HEK293 (cell line): Measurements from ENCODE around the gene CHN2.

Source experiments
- CTCF ChIA-PET: fragments of 350-600 bp; formaldehyde crosslinking; extraction: SDS; loops from one replicate; lab custom pipeline; 2021; ENCODE audit warnings: antibody characterized with exemption; lab: Yijun Ruan, JAX
- POLR2A ChIA-PET: fragments of 300-600 bp; formaldehyde crosslinking; extraction: SDS; loops from one replicate; lab custom pipeline; 2020; ENCODE audit warnings: antibody characterized with exemption, inconsistent platforms; lab: Yijun Ruan, JAX
- H3K27ac ChIP-seq: fragments of 200-500 bp; sonication (Bioruptor generic); 2 replicates; pipeline ENCODE4 v1.5.1; 2014; ENCODE audit warnings: low read depth, low read length, control low read depth, inconsistent platforms; ENCODE audit errors: extremely low read depth
- H3K36me3 ChIP-seq, 2 experiments: fragments of 200-500 bp in 1 of 2; sonication (Bioruptor generic) in 1 of 2; 1 replicate in 1 of 2; 2 replicates in 1 of 2; pipeline ENCODE4 v1.5.1; 2014 to 2017; ENCODE audit warnings: inconsistent platforms in 2 of 2, low read length in 2 of 2; ENCODE audit not compliant: control insufficient read depth in 2 of 2, insufficient read depth in 1 of 2
- H3K4me1 ChIP-seq: fragments of 200-500 bp; sonication (Bioruptor generic); 2 replicates; pipeline ENCODE4 v1.5.1; 2014; ENCODE audit warnings: mild to moderate bottlenecking, low read length, inconsistent platforms; ENCODE audit not compliant: control insufficient read depth, insufficient read depth
- H3K4me3 ChIP-seq: 2 replicates; pipeline ENCODE4 v1.5.1; 2011; ENCODE audit warnings: low read depth, mild to moderate bottlenecking, control low read depth, low read length, moderate library complexity
- H3K9me3 ChIP-seq: fragments of 200-500 bp; sonication (Bioruptor generic); 2 replicates; pipeline ENCODE4 v1.5.1; 2014; ENCODE audit warnings: low read depth, low read length, inconsistent platforms; ENCODE audit not compliant: control insufficient read depth, insufficient read depth
- KLF17 ChIP-seq: fragments of 450-650 bp; formaldehyde crosslinking; IDR thresholded peaks from 2 replicates; pipeline ENCODE4 v1.5.1; 2016; ENCODE audit warnings: missing biosample characterization, missing genetic modification characterization
- MYNN ChIP-seq: fragments of 450-650 bp; formaldehyde crosslinking; IDR thresholded peaks from 2 replicates; pipeline ENCODE4 v1.5.1; 2016; ENCODE audit warnings: missing biosample characterization, missing genetic modification characterization, borderline replicate concordance
- PRDM1 ChIP-seq: fragments of 450-650 bp; formaldehyde crosslinking; IDR thresholded peaks from 2 replicates; pipeline ENCODE4; 2016; ENCODE audit warnings: missing biosample characterization, missing genetic modification characterization
- SP7 ChIP-seq: fragments of 450-650 bp; formaldehyde crosslinking; IDR thresholded peaks from 2 replicates; pipeline ENCODE4 v1.5.1; 2016; ENCODE audit warnings: missing biosample characterization, missing genetic modification characterization
- TCF7L2 ChIP-seq: IDR thresholded peaks from 2 replicates; pipeline ENCODE4 v1.6.1; 2011; ENCODE audit warnings: low read depth, mild to moderate bottlenecking, inconsistent platforms, low read length, moderate library complexity, borderline replicate concordance
- YY1 ChIP-seq: fragments of 450-650 bp; formaldehyde crosslinking; IDR thresholded peaks from 2 replicates; pipeline ENCODE4 v1.5.1; 2018; ENCODE audit warnings: missing biosample characterization, missing genetic modification characterization
- ZBTB10 ChIP-seq: fragments of 450-650 bp; formaldehyde crosslinking; IDR thresholded peaks from 2 replicates; pipeline ENCODE4 v1.5.1; 2016; ENCODE audit warnings: missing biosample characterization, missing genetic modification characterization
- ZNF10 ChIP-seq: fragments of 450-650 bp; formaldehyde crosslinking; IDR thresholded peaks from 2 replicates; pipeline ENCODE4 v1.5.1; 2017; ENCODE audit warnings: missing biosample characterization, missing genetic modification characterization
- ZNF138 ChIP-seq: fragments of 450-650 bp; formaldehyde crosslinking; IDR thresholded peaks from 2 replicates; pipeline ENCODE4 v1.5.1; 2016; ENCODE audit warnings: missing biosample characterization, missing genetic modification characterization, borderline replicate concordance
- ZNF155 ChIP-seq: fragments of 450-650 bp; formaldehyde crosslinking; IDR thresholded peaks from 2 replicates; pipeline ENCODE4 v1.5.1; 2016; ENCODE audit warnings: missing biosample characterization, missing genetic modification characterization
- ZNF292 ChIP-seq: fragments of 450-650 bp; formaldehyde crosslinking; IDR thresholded peaks from 2 replicates; pipeline ENCODE4 v1.5.1; 2016; ENCODE audit warnings: low read depth, missing biosample characterization, missing genetic modification characterization, borderline replicate concordance
- ZNF362 ChIP-seq: fragments of 450-650 bp; formaldehyde crosslinking; IDR thresholded peaks from 2 replicates; pipeline ENCODE4 v1.5.1; 2016; ENCODE audit warnings: missing biosample characterization, missing genetic modification characterization
- ZNF518A ChIP-seq: fragments of 450-650 bp; formaldehyde crosslinking; conservative IDR thresholded peaks from 2 replicates; pipeline ENCODE4 v1.5.1; 2016; ENCODE audit warnings: low read depth, missing biosample characterization, missing genetic modification characterization
- ZNF561 ChIP-seq: fragments of 450-650 bp; IDR thresholded peaks from 2 replicates; pipeline ENCODE4 v1.5.1; 2018; ENCODE audit warnings: missing biosample characterization, missing genetic modification characterization, borderline replicate concordance
- ZNF654 ChIP-seq: fragments of 450-650 bp; formaldehyde crosslinking; IDR thresholded peaks from 2 replicates; pipeline ENCODE4 v1.5.1; 2016; ENCODE audit warnings: low read depth, missing biosample characterization, missing genetic modification characterization
- ZNF670 ChIP-seq: fragments of 450-650 bp; formaldehyde crosslinking; IDR thresholded peaks from 2 replicates; pipeline ENCODE4 v1.5.1; 2016; ENCODE audit warnings: missing biosample characterization, missing genetic modification characterization, low read depth
- ZNF692 ChIP-seq: fragments of 450-650 bp; formaldehyde crosslinking; IDR thresholded peaks from 2 replicates; pipeline ENCODE4 v1.5.1; 2016; ENCODE audit warnings: missing biosample characterization, missing genetic modification characterization
- ZSCAN18 ChIP-seq: fragments of 450-650 bp; formaldehyde crosslinking; IDR thresholded peaks from 2 replicates; pipeline ENCODE4 v1.5.1; 2016; ENCODE audit warnings: missing biosample characterization, missing genetic modification characterization
- ZSCAN4 ChIP-seq: fragments of 450-650 bp; formaldehyde crosslinking; IDR thresholded peaks from 2 replicates; pipeline ENCODE4 v1.5.1; 2017; ENCODE audit warnings: missing biosample characterization, missing genetic modification characterization

Gene CHN2

GRCh38 chr7:29341156-29341555 lies 146.6 kb downstream of the CHN2 start:
- TF ChIP-seq KLF17 (tag by site-specific recombination) (no peak), ZNF155 (no peak), PRDM1 (tag by site-specific recombination) (no peak), ZBTB10 (no peak), TCF7L2 (no peak)
- no peak overlapping the region for H3K27ac ChIP-seq
- H3K9me3 ChIP-seq: no peaks in the 10 kb centered on the region
- H3K4me1 ChIP-seq: peaks cover 9% of the 10 kb centered on the region; the same call in 1 of the 2 replicates
- H3K36me3 ChIP-seq: no peaks in the 10 kb centered on the region
- POLR2A ChIA-PET: no interaction called here
- CTCF ChIA-PET: interaction anchor here (0.9 kb wide), 1 partner anchor 139 kb away, joined by 3 read pairs; no protein-coding TSS in a partner anchor
- H3K4me3 ChIP-seq: no peak overlapping the region

- ChIA-PET POLR2A (no interaction called here), CTCF (interaction anchor here (0.7 to 1.5 kb wide), 5 partner anchors 66 to 1157 kb away, joined by 3 to 4 read pairs (median 3); no protein-coding TSS in a partner anchor)
- H3K36me3 ChIP-seq: no peaks in the 10 kb centered on the region
- H3K27ac ChIP-seq: no peak overlapping the region
- peaks cover 2% of the 10 kb centered on the region; the same call in 1 of the 2 replicates for H3K4me1 ChIP-seq
- TF ChIP-seq ZNF138 (no peak), ZNF561 (tag by site-specific recombination) (no peak), MYNN (no peak), ZNF670 (no peak), ZNF518A (tag by site-specific recombination) (no peak), ZSCAN18 (no peak), ZNF654 (tag by site-specific recombination) (no peak), ZNF292 (tag by site-specific recombination) (no peak), ZSCAN4 (tag by site-specific recombination) (no peak), ZNF362 (tag by site-specific recombination) (no peak), SP7 (tag by site-specific recombination) (no peak), ZNF692 (tag by site-specific recombination) (no peak), YY1 (tag by site-specific recombination) (no peak), ZNF10 (tag by site-specific recombination) (no peak)
- H3K9me3 ChIP-seq: no peaks in the 10 kb centered on the region
- H3K4me3 ChIP-seq: no peak overlapping the region
These were observed 148.2 kb downstream of the CHN2 start for GRCh38 chr7:29342761-29343160.
